Heart left ventricle (tissue), 16 donors: ENCODE results near the gene TEX2. TPM values are rescaled to one million over a fixed set of nuclear protein-coding genes. Genes with fewer than 3 reads are reported as not detected.

Experiments
- ATAC-seq, 4 donors: fragments of 200-7000 bp; cut with Tn5 transposase; one replicate each; pipeline ENCODE4 v1.9.1; 2020 to 2022; ENCODE audit warnings: moderate library complexity in 4 of 4, mild to moderate bottlenecking in 3 of 4, moderate number of reproducible peaks in 1 of 4
- DNase-seq, 5 donors: peaks; one replicate each; pipeline ENCODE4 v3.0.0-alpha.2; 2020
- H3K27ac ChIP-seq, 12 donors: fragments of 200-600 bp; sonication (generic) in 4 of 12; one replicate each; pipeline versions ENCODE4 v1.5.0 to v1.8.0; 2016 to 2022; ENCODE audit warnings: mild to moderate bottlenecking in 2 of 12
- H3K27me3 ChIP-seq, 9 donors: fragments of 200-600 bp; sonication (generic) in 2 of 9; one replicate each; pipeline versions ENCODE4 v1.5.1 to v1.8.0; 2016 to 2022; ENCODE audit warnings: mild to moderate bottlenecking in 3 of 9
- H3K36me3 ChIP-seq, 9 donors: fragments of 200-600 bp; sonication (generic) in 2 of 9; one replicate each; pipeline versions ENCODE4 v1.5.0 to v1.8.0; 2018 to 2022; ENCODE audit warnings: mild to moderate bottlenecking in 2 of 9
- H3K4me1 ChIP-seq, 12 donors: fragments of 200-600 bp; sonication (generic) in 4 of 12; one replicate each; pipeline versions ENCODE4 v1.5.0 to v1.8.0; 2016 to 2022; ENCODE audit warnings: mild to moderate bottlenecking in 3 of 12
- H3K4me3 ChIP-seq, 12 donors: fragments of 200-600 bp; sonication (generic) in 4 of 12; one replicate each; pipeline versions ENCODE4 v1.5.0 to v1.8.0; 2017 to 2022; ENCODE audit warnings: mild to moderate bottlenecking in 9 of 12, moderate library complexity in 4 of 12
- H3K9me3 ChIP-seq, 12 donors: fragments of 200-600 bp; sonication (generic) in 4 of 12; one replicate each; pipeline versions ENCODE4 v1.5.0 to v1.8.0; 2016 to 2022; ENCODE audit warnings: mild to moderate bottlenecking in 1 of 12
- POLR2A ChIP-seq, 2 donors: fragments of 450-650 bp; IDR thresholded peaks; one replicate each; pipeline ENCODE4 v1.6.1; 2017; ENCODE audit warnings: antibody characterized with exemption in 2 of 2, mild to moderate bottlenecking in 2 of 2, moderate library complexity in 2 of 2
- WGBS, 4 donors: extraction: QIAGEN DNeasy Blood & Tissue Kit in 2 of 4; methylation state at CpG; one replicate each; pipeline versions ENCODE4 v1.1.5 to v1.1.7; 2013 to 2018; 5-methylcytosine and 5-hydroxymethylcytosine counted together
- intact Hi-C, 10 donors: fragments of 100-400 bp; cut with DNase I; formaldehyde crosslinking; loops; one replicate each; pipeline versions ENCODE4 v1.11.1 to v1.14.2; 2022
- polyA plus RNA-seq, 2 donors: library from polyadenylated mRNA; stranded (reverse); fragments of 200-250 nt; gene quantifications; one replicate each; pipeline ENCODE4 v1.2.3, GENCODE V29; 2013
- total RNA-seq, 9 donors: library from RNA; depleted of rRNA in 2 of 9; stranded (reverse); fragments of >200 nt in 2 of 9; fragmentation: NEBNext Ultra II Directional in 3 of 9; extraction: Animal tissue kit (Norgen Biotek cat#: 25700) in 3 of 9; gene quantifications; one replicate each; pipeline versions ENCODE4 v1.1.0 to v1.2.4, GENCODE V29; 2016 to 2023
- TF ChIP-seq, protein P1 (sequence below), 12 donors: fragments of 200-600 bp; sonication (generic) in 4 of 12; IDR thresholded peaks; one replicate each; pipeline versions ENCODE4 v1.5.0 to v1.8.0; 2018 to 2022; ENCODE audit warnings: antibody characterized with exemption in 12 of 12, mild to moderate bottlenecking in 5 of 12
- donor health status: ischemic (EF 13 %, LVEDD 7.1; RV severe dilation, severe dysfunction).
- donor health status: healthy with polysubstance abuse.
- donor health status: DM: no; HTN: yes; CAD: no.
- donor health status: DM: no; HTN: no; CAD: no.
- donor health status: ischemic (EF 25% LVEDD 6.9; RV normal size, moderate dysfunction).
- donor health status: ischemic (EF 25% LVEDD 5.7; RV mildly dilated, moderate dysfunction).
- donor health status: healthy.
- donor health status: DM: yes; HTN: yes; CAD: no.
- donor health status: ischemic (EF 35%, LVEDD 5.7; RV mildly dilated, moderate dysfunction).
- donor health status: nonischemic (EF 11% LVEDD 7.7; RV severe dilation, severe dysfunction).
- donor health status: DM: yes; HTN: yes; CAD: no.
- donor health status: PGD.
- donor health status: ischemic (EF 29% LVEDD 5.4; RV normal size, mild dysfunction).
- donor health status: nonischemic (EF 23%, LVEDD 6.1; RV moderate dilation, normal function).

The TEX2 gene
- total and polyA plus RNA-seq, 11 donors, result 16.8 to 55.8 (median 50.5) TPM

DNA sequence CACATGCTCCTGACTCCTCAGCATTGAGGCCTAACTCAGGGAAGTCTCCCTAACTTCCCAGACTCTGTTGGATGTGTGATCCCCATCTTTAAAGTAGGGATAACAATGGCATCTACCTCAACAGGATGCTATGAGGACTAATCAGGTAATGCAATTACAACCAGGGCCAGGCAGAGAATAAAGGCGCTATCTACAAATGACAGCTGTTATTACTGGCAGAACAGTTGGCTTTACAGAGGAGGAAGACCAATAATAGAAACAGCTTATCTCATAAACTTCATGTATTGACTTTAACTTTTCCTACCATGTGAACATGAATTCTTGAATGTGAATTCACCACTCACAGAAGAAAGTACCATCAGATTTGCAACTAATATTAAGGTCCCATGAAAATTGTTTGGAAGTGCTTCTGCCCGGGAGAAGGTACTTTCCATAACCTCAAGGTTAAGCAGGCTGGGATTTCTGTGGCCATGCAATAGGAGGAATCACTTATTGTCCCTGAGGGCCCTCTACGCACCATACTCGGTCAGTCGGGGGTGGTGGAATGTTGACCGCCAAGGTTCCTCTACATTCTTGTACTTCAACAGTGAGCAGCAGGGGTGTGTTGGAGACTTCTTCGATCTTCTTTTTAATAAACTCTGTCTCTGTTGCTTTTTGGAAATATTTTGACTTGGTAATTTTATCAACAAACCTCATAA is 110.5 kb downstream of the TEX2 start:
- Histone ChIP-seq H3K4me3 (no peak overlapping the region), H3K27ac (peak overlapping the region; percentile 55 to 97 (median 92)), H3K4me1 (peaks cover 34 to 91% (median 82%) of the 10 kb centered on the region in 12 donors), H3K36me3 (peaks cover 0 to 49% (median 19%) of the 10 kb centered on the region in 9 donors), H3K27me3 (no peaks in the 10 kb centered on the region), H3K9me3 (no peaks in the 10 kb centered on the region)
- ATAC-seq (peak; percentile 7 to 51 (median 32)), DNase-seq (no peak)
- intact Hi-C loops, result loop anchor here in 4 of 10 donors (2.0 to 10.0 kb wide), 6 partner anchors 52 to 352 kb away; partner anchors contain the start of genes CEP95 (in 1 of the 4) and DDX5 (in 1 of the 4)
- TF ChIP-seq, protein P1, sequence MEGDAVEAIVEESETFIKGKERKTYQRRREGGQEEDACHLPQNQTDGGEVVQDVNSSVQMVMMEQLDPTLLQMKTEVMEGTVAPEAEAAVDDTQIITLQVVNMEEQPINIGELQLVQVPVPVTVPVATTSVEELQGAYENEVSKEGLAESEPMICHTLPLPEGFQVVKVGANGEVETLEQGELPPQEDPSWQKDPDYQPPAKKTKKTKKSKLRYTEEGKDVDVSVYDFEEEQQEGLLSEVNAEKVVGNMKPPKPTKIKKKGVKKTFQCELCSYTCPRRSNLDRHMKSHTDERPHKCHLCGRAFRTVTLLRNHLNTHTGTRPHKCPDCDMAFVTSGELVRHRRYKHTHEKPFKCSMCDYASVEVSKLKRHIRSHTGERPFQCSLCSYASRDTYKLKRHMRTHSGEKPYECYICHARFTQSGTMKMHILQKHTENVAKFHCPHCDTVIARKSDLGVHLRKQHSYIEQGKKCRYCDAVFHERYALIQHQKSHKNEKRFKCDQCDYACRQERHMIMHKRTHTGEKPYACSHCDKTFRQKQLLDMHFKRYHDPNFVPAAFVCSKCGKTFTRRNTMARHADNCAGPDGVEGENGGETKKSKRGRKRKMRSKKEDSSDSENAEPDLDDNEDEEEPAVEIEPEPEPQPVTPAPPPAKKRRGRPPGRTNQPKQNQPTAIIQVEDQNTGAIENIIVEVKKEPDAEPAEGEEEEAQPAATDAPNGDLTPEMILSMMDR (IDR thresholded peaks at IDR 0.05), result peak in 3 of 12 donors; percentile 10 to 17 (median 12)
- no peak for TF ChIP-seq POLR2A (IDR thresholded peaks at IDR 0.05)
- 28 to 35% (median 31%) methylated on average over 7 of the region's 7 CpGs for WGBS, 4 donors

- H3K9me3 ChIP-seq, result no peaks in the 10 kb centered on the region
- TF ChIP-seq POLR2A (IDR thresholded peaks at IDR 0.05), result no peak
- TF ChIP-seq, protein P1 (IDR thresholded peaks at IDR 0.05), result no peak
- peaks cover 0 to 49% (median 19%) of the 10 kb centered on the region in 9 donors for H3K36me3 ChIP-seq
- intact Hi-C loops, result loop anchor here in 3 of 10 donors (5.0 to 10.0 kb wide), 5 partner anchors 54 to 354 kb away; partner anchors contain the start of genes CEP95 (in 1 of the 3) and DDX5 (in 1 of the 3)
- H3K4me1 ChIP-seq, result peaks cover 26 to 87% (median 76%) of the 10 kb centered on the region in 12 donors
- DNase-seq, result no peak
- H3K4me3 ChIP-seq, result no peak overlapping the region
- 97 to 100% (median 99%) methylated on average over 1 of the region's 1 CpG for WGBS, 4 donors
- no peaks in the 10 kb centered on the region for H3K27me3 ChIP-seq
- no peak for ATAC-seq
- H3K27ac ChIP-seq, result peak overlapping the region in 10 of 12 donors; percentile 27 to 97 (median 92)
These were observed 112.1 kb downstream of the TEX2 start for GRCh38 chr17:64151016-64151368.

DNA sequence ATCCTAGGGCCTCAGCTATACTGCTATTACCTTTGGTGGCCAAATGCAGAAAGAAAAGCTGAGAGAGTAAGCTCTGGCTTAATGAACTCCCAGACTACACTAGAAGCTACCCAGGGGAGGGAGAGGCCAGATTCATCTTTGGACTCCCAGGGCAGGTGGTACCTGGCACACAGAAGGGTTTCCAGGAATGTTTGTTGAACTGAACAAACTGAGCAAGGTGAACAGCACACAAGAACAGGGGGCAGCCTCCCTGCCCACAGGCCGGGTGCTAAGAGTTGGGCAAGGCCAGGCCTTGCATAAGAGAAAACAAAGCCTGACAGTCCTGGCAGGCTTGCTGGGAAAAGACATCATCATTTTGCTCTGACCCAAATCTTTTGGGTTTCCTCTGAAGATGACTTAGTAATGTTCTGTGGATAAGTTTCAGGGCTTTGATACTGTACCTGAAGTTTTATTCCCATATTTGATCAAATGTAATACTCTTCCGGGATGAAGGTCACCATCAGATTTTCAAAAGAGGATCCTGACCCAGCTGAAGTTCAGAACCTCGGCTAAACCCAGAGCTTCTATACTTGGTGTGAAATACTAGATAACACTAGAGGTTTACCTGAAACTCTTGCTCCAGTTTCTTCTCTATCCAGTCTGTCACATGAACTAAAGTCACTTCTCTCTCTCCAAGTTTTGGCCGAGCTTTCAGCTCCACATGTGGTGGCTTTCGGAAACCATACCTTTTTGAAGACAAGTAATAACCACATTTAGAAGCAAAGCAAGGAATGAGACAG is 112.6 kb downstream of the TEX2 start:
- WGBS, 4 donors, result 73 to 78% (median 73%) methylated on average over 5 of the region's 5 CpGs
- Histone ChIP-seq H3K4me1 (peaks cover 23 to 81% (median 70%) of the 10 kb centered on the region in 12 donors), H3K27ac (peak overlapping the region in 11 of 12 donors; percentile 2 to 97 (median 69)), H3K9me3 (no peaks in the 10 kb centered on the region), H3K4me3 (no peak overlapping the region), H3K27me3 (no peaks in the 10 kb centered on the region), H3K36me3 (peaks cover 0 to 49% (median 19%) of the 10 kb centered on the region in 9 donors)
- intact Hi-C loops, result loop anchor here in 3 of 10 donors (5.0 to 10.0 kb wide), 5 partner anchors 54 to 354 kb away; partner anchors contain the start of genes CEP95 (in 1 of the 3) and DDX5 (in 1 of the 3)
- no peak for ATAC-seq
- TF ChIP-seq, protein P1 (IDR thresholded peaks at IDR 0.05), result no peak
- TF ChIP-seq POLR2A (IDR thresholded peaks at IDR 0.05), result no peak
- no peak for DNase-seq
